HG03457 (cell line): ENCODE measurements around the gene RPRD1B.
"Not testable (repeated sequence)": the region's sequence is repeated elsewhere in the genome, so short reads cannot be mapped to it uniquely, and the experiment has no call there.

Source experiments
- ATAC-seq: cut with Tn5 transposase; IDR thresholded peaks from one replicate; pipeline ENCODE4 v1.9.1; 2021; ENCODE audit warnings: moderate number of reproducible peaks; ENCODE audit not compliant: unreplicated experiment

The RPRD1B gene

GRCh38 chr20:38098952-38099351, 65.4 kb downstream of the RPRD1B start:
- ATAC-seq, result no peak

DNA sequence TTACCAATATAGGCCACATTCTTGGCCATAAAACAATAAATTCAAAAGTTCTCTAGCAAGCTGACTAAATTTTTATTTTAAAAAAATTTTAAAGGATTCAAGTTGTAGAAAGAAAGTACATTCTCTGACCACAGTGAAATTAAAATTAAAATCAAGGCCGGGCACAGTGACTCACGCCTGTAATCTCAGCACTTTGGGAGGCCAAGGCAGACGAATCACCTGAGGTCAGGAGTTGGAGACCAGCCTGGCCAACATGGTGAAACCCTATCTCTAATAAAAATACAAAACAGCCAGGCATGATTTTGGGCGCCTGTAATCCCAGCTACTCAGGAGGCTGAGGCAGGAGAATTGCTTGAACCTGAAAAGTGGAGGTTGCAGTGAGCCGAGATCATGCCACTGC, 68.7 kb downstream of the RPRD1B start:
- ATAC-seq, result not testable (repeated sequence)

GRCh38 chr20:38104285-38104684, 70.7 kb downstream of the RPRD1B start:
- ATAC-seq, result no peak

DNA sequence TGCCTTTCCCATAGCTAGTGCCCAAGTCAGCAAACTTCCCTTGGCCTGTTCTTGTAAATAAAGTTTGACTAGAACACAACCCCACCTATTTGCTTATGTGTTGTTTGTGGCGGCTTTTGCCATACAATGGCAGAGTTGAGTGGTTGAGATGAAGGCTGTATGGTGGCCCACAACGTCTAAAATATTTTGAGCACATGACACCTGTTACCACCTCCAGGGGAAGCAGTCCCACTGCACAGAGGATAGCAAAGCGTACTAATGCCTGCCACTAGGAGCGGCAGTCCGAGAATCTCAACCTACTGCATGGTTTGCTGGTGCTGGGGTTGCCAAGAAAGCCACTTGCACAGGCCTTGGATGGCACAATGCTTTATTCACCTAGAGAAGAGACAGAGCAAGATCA, 72.9 kb downstream of the RPRD1B start:
- no peak for ATAC-seq

DNA sequence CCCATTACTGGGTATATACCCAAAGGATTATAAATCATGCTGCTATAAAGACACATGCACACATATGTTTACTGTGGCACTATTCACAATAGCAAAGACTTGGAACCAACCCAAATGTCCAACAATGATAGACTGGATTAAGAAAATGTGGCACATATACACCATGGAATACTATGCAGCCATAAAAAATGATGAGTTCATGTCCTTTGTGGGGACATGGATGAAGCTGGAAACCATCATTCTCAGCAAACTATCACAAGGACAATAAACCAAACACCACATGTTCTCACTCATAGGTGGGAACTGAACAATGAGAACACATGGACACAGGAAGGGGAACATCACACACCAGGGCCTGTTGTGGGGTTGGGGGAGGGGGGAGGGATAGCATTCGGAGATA, 73.8 kb downstream of the RPRD1B start:
- not testable (repeated sequence) for ATAC-seq

DNA sequence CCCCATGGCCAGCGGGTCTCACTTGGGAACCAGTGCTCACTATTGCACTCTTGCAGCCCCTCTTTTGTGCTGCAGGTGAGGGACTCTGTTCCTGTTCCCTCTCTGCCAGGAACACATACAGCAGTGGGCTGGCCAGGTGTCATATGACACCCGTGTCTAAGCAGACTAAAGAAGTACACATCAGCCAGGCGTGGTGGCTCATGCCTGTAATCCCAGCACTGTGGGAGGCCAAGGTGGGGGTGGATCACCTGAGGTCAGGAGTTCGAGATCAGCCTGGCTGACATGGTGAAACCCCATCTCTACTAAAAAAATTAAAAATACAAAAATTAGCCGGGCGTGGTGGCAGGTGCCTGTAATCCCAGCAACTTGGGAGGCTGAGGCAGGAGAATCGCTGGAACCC, 74.4 kb downstream of the RPRD1B start:
- ATAC-seq, result not testable (repeated sequence)

- no peak for ATAC-seq
Observed at GRCh38 chr20:38108438-38108985, 75.0 kb downstream of the RPRD1B start.

DNA sequence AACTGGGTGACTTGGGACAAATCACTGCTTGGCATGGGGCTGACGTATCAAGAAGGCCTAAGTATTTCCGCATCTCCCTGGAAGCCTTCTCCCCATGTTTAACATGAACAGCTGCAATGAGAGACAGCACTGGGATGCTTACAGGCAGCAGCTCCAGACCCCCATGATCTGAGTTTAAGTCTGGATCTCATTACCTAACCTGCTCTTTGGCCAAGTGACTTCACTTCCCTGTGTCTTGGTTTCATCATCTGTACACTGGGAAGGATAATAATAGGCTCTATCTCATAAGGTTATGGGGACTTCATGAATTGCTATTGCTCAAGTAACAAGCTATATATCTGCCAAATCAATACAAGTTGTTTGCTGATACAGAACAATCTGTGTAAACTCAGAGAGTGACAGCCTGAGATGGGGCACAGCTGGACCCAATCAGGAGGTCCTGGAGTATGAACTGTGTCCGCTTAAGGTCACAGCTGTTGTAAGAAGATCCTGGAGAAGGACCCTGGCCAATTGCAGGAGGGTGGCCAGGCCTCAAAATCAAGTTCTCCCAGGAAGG, 75.5 kb downstream of the RPRD1B start:
- ATAC-seq, result no peak

GRCh38 chr20:38109591-38110524, 76.3 kb downstream of the RPRD1B start:
- ATAC-seq, result no peak

DNA sequence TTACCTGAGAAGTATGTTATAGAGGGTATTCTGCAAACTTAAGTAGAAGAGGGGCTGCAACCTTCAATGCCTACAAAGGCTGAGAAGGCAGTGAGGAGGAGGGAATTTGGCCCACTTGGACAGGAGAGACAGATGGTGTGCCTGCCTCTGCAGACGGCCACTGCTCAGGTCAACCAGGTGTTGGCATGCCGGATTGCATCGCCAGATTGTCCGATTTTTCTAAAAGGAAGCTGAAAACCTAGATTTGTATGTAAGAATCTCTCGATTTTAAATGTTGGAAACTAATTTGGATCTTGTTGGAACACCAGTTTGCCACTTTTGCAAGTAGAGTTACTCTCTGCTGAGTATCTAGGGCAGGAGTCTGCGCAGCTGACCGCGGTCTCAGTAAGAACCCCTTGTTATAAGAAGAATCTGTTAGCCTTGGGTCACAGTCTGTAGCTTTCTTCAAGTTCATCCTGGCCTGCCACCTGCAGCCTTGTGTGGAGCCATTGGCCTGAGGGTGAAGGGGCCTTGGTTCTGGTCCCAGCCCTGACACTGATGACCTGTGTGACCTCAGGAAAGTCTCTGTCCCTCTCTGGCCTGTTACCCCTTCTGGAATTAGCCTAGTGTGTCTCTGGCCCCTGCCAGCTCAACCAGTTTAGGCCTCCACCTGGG, 77.1 kb downstream of the RPRD1B start:
- ATAC-seq, result no peak

DNA sequence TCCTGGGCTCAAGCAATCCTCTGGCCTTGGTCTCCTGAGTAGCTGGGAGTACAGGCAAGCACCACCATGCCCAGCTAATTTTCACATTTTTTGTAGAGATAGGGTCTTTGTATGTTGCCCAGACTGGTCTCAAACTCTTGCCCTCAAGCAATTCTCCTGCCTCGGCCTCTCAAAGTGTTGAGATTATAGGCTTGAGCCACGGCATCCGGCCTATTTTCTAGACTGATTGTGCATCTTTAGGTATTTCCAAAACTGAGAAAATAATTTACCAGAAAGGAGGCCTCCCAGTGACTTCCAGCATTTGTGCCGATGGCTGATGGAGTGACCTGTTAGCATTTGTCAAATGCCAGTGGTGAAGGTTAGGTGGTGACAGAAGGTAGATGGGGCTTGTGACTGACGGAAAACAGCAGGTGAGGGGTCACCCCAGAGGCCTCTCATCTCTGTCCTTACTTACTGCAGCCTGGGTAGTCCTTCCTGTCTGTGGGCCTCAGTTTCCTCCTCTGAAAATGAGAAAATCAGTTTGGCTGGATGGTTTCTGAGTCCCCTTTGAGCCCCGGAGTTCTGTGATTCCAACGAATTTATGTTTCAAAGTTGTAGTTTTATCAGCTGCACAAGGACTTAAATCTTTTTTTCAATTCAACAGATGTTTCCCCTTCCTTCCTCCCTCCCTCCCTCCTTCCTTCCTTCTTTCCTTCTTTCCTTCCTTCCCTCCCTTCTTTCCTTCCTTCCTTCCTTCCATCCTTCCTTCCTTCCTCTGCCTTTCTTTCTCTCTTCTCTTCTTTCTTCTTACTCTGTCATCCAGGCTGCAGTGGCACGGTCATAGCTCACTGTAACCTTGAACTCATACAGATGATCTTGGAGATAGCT, 78.1 kb downstream of the RPRD1B start:
- ATAC-seq, result no peak

DNA sequence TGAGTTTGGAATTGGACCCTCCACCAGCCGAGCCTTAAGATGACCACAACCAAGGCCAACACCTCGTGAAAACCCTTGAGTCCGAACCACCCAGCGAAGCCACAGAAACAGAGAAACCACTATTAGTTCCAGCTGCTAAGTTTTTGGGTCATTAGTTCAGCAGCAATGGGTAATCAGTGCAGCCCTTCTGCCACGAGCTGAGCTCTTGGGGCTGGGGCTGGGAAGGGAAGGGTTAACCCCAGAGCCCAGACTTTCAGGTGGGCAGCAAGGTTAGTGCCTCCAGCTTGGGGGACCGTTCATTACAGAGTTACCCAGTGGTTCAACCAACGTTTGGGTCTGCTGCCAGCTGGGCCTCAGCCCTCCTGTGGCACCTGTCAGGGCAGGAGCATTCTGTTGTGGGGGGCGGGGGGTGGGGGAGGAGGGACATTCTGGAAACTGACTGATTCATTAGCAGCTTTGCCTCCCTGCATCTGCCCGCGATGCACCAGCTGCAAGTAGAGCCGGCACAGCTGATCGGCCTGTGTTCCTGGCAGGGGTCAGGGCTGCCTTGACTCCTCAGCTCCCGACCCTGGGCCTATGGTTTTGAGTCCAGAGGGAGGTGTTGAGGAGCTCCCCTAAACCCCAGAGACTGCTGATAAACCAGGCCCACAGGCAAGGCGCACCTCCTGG, 78.8 kb downstream of the RPRD1B start:
- no peak for ATAC-seq

GRCh38 chr20:38112930-38113294, 79.4 kb downstream of the RPRD1B start:
- no peak for ATAC-seq

- no peak for ATAC-seq
Observed at GRCh38 chr20:38113401-38114325, 80.1 kb downstream of the RPRD1B start.

DNA sequence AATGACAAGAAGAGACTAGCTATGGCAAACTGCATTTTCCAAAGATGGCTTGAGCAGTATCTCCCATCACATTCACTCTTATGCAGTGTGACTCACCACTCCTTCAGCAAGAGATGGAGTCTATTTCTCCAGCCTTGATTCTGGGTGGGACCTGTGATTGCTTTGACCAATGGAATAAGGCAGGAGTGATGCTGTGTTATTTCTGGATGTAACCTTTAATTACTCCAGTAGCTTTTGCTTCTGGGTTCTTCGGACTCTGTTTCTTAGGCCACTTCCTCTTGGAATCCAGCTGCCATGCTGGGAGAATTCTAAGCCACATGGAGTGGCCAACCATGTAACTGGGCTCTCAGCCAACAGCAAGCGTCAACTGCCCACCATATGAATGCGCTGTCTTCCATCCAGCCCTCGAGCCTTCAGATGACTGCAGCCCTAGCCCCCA, 80.8 kb downstream of the RPRD1B start:
- no peak for ATAC-seq

- ATAC-seq, result no peak
Observed at GRCh38 chr20:38115205-38115604, 81.7 kb downstream of the RPRD1B start.

DNA sequence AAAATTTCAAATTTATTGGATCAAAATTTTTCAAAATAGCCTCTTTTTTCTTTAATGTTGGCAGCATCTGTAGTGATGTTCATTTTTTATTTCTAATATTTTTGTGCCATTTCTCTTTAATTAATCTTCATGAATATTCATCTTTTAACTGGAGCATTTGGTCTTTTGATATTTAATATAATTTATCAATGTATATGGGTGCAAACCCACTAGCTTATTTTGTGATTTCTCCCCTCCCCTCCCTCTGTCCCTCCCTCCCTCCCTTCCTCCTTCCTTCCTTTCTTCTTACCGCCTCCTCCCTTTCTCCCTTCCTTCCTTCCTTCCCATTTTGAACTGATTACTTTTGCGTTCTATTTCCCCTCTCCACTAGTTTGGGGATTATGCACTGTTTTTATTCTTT, 82.3 kb downstream of the RPRD1B start:
- ATAC-seq, result no peak

DNA sequence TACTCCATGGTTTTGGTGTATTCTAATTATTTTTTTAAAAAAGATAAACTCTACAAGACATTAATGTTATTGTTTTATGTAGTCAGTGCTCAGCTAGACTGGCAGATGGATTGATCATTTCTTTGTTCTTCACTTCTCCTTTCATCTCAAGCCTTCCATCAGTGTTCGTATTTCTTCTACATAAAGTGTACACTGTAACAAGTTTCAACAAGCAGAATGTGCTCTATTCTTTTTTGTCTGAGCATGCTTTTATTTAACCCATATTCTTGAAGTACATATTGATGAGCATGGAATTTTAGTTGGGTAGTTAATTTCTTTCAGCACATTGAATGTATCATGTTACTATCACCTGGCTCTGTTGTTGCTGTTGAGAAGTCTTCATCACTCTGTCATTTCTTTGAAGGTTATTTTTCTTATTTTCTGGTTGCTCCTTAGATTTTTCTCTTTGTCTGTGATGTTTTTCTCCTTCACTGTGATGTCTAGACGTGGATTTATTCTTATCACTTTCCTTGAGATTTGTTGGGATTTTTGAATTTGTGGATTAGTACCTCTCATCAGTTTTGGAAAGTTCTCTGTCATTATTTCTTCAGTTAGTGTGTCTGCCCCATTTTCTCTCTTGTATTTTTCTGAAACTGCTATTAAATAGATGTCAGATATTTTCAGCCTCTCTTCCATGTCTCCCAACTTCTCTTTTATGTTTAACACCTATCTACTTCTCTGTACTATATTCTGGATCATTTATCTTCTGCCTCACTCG, 83.0 kb downstream of the RPRD1B start:
- no peak for ATAC-seq
